Measurements from ENCODE around the gene C6orf47.

Gene C6orf47

DNA sequence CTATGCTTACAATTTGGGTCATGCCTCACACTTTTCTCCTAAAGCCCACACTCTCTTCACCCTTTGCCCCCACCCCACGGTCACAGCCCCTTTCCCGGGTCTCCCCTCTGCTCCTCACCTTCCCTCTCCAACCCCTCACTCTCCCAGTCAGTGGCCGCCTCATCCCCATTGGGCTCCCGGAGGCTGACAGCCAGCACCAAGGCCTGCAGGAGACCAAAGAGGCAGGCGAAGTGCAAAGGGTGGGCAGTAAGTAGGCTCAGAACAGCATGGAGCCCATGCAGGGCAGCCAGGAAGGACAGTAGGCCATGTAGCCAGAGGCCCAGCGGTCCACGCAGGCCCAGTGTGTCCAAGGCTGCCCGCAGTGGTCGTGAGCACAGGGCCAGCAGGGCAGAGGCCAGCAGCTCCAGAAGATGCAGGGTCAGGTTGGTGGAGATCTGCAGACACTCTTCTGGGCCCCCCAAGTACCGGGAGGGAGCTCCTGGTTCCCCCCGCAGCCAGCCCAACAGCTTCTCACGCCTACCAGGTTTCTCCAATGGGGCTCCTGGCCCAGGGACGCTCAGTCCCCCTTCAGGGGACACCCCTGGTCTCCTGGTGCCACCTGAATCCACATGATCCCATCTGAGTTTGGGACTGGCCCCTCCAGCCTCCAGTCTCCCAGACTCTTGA, 1.5 kb downstream of the C6orf47 start:
- no peak for DNase-seq

DNA sequence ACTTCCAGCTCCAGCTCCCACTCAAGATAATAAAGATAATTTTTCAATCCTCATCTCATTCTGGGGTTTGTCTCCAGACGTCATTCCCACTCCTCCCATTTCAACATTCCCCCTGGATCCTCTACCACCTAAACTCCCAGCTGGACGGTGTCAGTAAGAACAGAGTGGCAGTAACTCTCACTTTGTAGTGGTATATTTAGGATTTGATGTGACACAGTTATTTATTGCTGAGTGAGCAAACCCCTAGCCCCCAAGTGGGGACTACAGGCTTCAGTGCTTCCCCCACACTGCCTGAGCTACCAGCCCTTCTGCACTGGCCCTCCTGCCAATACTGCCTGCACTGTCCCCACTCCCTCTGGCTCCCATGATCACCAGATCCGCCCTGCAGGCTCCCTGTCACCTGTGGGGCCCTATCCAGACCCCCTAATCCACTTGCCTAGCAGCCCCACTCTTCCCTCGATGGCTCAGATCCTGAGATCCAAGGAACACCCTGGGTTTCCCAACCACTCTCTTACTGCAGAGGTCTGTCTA, 2.4 kb downstream of the C6orf47 start:
- no peak for DNase-seq

DNA sequence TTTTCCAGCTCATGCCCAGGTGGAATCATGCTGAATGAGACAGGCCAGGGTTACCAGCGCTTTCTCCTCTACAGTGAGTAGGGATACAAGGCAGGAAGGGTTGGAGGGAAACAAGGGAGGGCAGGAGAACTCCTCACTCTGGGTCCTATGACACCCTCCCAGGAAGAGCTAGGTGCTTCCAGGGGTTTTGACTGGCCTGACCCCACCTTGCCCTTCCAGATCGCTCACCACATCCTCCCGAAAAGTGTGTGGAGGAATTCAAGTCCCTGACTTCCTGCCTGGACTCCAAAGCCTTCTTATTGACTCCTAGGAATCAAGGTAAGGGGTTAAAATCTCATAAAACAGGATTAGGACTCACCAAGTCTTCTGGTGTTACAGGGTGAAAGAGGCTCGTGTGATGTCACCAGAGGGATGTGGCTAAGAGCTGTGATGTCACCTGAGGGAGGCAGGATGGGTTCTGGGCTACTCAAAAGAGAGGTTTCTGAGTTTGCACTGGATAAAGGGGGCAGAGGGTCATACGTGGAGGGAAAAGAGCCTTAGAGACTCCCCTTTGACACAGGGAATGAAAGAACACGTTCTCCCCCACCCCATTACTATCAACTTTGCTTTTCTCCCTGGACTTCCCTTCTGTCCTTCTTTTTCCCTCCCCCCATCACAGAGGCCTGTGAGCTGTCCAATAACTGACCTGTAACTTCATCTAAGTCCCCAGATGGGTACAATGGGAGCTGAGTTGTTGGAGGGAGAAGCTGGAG, 3.0 kb downstream of the C6orf47 start:
- no peak for DNase-seq

DNA sequence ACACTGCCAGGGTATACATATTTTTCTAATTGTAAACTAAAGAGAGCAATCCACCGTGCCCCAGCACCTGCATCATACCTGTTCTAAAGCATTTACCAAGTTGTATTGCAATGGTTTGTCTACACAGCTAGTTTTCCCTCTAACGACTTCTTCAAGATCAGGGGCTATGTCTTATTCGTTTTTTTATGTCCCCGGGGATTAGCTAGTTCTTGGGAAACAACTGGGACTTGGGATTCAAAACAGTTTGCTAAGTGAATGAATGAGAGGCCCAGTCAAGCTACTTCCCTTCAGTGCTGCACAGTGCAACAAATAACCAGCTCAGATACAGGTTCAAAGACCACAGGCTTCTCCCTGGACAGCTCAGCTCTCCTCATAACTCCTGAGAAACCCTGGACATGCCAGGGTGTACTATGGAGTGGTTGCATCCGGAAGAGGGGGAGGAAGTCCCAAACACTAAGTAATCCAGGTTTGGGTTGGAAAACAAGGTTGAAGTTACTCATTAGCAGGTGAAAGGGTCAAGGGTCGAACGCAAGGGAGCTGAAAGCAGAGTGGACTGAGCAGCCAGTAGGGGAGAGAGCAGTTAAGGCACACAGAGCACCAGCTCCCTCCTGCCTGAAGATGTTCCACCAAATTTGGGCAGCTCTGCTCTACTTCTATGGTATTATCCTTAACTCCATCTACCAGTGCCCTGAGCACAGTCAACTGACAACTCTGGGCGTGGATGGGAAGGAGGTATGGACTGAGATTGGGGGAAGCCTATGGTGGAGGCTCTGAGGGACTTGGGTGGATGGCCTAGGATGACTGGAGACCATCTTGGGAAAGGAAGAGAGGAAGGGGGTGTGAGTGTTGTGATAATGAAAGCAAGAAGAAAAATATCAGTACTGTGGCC, 5.0 kb downstream of the C6orf47 start, which contains the start of gene APOM:
APOM (plus strand) TSS at position 546 of the 889 bp plus-strand sequence; CDS start at position 619, 73 bp downstream.
- DNase-seq: no peak

DNA sequence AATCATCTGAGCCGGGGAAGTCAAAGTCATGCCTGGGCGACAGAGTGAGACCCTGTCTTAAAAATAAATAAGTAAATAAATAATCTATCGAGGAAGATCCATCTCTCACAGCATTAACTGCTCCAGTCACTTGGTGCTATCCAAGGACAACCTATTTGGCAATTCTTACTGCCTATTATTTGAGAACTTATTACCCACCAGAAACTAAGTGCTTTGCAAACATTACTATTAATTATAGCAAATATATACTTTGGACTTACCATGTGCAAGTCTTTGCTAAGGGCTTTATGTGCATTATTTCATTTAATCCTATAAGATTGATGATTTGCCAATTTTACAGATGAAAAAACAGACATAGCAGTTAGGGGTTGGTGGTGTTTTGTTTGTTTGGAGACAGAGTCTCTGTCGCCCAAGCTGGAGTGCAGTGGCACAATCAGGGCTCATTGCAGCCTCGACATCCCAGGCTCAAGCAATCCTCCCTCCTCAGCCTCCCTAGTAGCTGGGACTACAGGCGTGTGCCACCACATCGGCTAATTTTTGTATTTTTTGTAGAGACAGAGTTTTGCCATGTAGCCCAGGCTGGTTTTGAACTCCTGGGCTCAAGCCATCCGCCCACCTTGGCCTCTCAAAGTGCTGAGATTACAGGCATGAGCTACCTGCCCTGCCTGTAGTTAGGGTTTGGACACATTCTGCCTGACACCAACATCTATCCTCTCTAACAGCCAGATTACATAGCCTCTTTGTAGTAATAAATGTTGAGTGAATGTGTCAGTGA, 5.8 kb downstream of the C6orf47 start:
- no peak for DNase-seq

DNA sequence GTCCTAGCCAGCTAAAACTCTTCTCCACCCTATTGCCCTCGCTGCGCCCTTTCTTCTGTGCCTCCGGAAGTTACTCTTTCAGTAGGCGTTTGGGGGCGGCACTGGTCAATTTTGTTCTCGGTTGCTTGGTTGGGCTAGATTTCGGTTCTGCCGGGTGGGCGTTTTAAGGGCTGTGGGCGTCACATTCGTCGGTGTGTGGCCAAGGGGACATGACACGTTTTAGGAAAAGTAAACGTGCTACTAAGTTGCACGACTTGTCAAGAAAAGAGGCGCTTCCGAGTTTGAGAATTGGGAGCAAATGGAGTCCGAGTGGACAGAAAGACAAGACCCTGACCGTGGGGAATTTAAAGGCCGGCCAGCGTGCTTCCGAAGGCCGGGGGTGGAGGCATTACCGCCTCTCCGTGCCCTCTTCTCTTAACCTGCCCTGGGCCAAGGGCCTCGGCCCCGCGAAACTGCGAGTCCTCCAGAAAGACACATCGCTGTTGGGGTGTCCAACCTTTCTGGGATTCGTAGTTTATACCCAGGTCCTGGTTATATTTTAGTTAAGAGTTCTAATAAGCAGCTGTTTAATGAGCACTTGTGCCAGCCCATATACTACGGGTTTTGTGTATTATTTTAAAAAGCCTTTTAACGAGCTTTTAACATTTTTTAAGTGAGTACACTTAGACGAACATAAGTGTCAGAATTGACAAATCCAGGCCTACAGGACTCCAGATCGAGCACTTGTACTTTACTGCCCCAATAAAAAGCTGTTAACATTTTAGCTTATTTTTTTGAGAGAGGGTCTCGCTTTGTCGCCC, 7.5 kb downstream of the C6orf47 start:
- peak; percentile 97 for DNase-seq

DNA sequence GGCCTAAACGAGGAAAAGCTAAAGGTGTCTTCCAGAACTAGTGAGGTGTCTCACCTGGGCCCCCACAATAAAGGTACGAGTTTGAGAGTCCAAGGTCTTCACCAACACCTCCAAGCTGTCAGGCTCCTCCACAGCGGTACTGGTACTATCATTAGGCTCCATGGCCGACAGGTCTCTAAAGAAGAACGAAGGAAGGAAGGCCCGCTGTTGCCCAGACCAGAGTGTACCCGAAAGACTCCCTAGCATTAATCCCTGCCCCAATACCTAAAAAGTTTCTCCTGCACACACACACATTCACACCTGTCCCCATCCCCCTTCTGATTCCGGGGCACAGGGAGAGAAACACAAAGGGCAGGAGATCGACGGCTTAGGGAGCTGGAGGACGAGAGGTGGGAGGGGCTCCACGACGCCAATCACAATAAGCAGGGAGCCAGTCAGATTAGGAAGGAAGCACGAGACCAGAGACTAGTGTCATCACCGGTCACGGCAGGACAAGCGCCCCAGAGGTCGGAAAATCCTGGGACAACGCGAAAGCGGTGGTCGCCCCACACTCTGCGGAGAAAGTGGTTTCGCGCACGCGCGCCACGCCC, 8.9 kb downstream of the C6orf47 start:
- DNase-seq: peak; percentile 71 to 83

DNA sequence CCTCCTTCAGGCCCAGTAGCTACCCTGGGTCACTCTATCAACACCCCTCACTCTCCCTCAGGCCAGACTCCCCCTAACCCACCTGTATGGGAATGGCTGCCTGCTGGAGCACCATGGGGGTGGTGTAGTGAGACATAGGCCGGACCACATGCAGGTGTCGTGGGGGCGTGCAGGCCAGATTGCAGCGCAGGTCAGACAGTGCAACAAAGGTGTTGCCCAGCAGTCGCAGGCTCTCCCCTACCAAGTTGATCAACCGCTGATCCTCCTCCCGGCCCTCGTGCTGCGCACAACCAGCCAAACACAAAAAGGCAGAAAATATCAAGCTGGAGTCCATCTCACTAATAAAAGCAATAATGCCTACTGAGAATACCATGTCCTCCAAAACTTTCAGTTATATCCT, 15.3 kb downstream of the C6orf47 start:
- DNase-seq: no peak

DNA sequence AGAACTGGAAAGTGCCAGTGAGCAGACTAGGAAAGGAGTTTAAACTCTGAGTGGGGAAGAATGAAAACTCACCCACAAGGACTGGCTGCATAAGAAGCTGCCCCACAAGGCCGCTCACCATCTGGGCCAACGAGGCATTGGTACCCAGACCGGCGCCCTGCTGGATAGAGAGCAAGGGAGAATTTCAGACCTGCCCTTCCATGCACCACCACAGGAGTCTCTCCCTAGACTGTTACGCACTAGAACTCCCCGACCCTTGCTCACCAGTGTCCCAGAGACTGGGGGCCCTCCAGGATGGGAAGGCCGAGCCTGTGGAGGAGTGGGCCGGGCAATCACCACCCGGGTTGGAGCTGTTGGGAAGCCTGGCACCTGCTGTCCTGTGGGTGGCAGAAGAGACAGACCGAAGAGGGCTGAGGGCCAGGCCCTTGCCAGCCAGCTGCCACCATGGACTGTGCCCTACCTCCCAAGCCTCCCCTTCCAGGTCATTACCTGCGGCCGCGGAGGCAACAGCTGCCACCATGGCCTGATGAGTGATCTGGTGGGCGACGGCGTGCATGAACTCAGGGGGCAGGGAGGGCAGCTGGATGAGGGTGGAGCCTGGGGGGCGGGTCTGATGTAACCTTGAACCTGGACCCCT, 16.6 kb downstream of the C6orf47 start:
- DNase-seq: no peak

DNA sequence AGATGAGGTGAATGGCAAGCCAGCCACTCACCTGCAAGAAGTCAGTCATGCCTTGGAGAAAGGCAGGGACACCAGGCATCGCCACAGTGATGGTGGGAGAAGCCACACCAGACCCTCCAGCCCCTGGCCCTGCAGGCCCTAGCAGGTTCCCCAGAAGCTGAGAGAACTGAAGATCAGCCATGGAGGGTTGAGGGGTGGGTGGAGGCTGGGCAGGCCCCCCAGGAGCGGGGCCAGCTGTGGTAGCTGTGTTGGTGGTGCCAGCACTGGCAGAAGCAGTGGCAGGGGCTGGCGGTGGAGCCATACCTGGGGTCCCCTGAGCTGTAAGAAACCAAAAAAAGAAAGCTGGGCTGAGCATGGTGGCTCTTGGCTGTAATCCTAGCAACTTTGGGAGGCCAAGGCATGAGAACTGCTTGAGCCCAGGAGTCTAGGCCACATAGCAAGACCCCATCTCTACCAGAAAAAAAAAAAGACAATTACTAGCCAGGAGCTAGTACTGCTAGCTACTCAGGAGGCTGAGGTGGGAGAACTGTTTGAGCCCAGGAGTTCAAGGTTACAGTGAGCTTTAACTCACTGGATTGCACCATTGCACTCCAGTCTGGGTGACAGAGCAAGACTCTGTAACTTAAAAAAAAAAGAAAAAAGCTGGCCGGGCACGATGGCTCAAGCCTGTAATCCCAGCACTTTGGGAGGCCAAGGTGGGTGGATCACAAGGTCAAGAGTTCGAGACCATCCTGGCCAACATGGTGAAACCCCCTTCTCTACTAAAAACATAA, 17.6 kb downstream of the C6orf47 start:
- no peak for DNase-seq

DNA sequence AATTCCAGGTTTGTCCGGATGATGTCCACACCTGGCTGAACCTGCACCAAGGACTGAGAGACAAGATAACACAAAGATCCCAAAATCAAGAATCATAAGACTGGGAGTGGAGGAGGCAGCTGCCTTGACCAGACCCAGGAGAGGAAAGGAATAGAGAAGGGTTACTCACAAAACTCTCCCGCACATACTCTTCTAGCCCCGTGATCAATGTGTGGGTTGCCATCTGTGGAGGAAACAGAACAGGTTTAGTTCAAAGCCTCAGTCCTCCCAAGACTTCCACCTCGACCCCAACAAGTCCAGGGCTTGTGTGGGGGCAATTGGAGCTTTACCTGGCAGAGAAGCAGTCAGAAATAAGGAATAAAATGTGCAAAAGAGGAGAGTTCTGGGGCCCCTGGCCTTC, 19.2 kb downstream of the C6orf47 start:
- DNase-seq: no peak

DNA sequence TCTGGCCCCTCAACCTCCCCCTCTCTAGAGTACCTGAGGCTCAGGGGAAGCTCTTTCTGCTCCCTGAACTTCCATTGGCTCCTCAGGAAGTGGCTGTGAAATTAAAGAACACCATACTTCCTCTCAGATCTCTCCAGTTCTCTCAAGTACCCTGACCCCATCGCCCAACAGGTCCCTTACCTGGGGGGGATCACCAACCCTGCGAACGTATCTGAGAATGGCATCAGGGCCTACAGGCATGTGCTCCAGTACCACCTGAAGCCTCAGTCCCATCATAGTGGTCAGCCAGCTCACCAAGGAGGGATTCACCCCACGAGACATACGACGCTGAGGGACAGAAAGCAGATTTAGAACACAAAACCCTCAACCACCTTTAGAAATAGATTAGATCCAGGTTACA, 20.0 kb downstream of the C6orf47 start:
- no peak for DNase-seq

DNA sequence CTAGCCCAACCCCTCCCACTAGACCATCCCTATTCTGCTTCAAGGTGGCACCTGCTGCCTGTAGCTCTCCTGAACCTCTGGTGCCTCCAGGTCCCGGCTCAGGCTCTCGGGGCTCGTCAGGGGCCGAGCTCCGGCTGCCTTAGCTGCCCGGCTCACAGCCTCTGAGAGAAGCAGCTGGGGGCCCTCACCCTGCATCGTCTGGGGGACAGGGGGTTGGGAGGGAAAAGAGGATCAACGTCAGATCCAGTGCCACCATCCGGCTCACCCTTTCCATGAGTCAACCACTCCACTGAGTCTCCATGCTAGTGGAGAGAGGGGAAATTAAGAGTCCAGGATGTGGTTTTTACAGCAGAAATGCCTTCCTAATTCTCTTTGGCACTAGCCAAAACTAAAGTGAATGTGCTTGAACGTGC, 21.1 kb downstream of the C6orf47 start:
- DNase-seq: peak in 1 of 2 experiments; percentile 30

DNA sequence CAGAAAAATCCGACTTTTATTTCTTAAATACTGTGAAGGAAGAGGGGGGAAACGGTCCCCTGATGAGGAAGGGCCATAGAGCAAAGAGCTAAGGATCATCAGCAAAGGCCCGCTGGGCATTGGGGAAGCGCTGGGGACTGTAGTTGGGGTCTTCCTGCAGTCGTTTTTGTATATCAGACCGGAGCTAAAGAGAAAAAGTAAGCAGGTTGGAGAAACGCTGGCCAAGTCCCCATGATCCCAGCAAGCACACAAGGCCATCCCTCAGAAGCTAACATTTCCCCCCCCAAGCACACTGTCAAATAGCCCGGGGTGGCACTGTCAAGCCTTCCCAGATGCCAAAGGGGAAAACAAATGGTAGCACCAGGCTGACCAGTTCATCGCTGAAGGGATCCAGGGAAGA, 21.5 kb downstream of the C6orf47 start:
- no peak for DNase-seq

DNA sequence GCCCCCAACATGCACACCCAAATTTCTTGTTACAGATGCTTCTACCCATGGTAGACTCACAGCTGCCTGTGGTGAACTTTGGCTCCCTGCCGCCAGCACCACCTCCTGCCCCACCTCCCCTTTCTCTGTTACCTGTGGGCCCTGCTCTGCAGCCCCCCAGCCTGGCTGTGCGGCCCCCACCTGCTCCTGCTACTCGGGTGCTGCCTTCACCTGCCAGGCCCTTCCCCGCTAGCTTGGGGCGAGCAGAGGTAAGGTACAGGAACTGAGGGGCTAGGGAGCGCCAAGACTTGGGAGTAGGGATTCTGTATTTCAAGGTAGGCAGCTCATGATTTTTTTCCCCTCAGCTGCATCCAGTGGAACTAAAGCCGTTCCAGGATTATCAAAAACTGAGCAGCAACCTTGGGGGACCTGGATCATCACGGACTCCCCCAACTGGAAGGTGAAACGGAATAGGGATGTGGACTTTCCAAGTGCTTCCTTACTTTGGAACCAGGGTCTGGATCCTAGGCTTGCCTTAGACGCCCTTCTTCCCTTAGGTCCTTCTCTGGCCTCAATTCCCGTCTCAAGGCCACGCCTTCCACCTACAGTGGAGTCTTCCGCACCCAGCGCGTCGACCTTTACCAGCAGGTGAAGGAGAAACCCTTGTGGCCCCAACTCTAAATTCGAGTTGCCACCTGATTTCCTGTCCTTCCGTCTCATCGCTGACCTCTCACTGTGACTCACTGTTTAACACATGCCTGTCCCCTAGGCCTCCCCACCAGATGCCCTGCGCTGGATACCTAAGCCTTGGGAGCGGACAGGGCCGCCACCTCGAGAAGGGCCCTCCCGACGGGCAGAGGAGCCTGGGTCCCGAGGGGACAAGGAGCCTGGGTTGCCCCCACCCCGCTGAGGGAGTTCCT, 23.6 kb downstream of the C6orf47 start:
- no peak for DNase-seq

DNA sequence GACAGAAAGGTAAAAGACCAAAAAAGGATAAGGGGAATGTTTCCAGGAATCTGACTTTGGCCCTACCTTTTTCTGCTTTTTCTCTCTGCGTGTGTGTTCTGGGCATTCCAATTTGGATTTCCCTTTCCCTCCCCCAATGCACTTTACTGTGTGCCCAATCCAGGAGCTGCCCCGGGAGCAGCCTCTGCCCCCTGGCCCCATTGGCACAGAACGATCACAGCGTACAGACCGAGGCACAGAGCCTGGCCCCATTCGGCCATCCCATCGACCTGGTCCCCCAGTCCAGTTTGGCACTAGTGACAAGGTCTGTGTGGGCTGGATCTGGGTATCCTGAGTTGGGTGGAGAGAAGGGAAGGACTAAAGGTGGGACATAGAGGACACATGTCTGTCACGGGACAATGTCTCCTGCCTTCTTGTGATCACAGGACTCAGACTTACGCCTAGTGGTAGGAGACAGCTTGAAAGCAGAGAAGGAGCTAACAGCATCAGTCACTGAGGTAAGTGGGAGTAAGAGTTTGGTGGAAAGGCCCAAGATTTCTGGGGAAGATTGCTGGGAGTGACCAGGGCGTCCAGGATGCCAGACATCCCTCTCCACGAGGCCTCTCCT, 25.5 kb downstream of the C6orf47 start:
- DNase-seq: no peak

DNA sequence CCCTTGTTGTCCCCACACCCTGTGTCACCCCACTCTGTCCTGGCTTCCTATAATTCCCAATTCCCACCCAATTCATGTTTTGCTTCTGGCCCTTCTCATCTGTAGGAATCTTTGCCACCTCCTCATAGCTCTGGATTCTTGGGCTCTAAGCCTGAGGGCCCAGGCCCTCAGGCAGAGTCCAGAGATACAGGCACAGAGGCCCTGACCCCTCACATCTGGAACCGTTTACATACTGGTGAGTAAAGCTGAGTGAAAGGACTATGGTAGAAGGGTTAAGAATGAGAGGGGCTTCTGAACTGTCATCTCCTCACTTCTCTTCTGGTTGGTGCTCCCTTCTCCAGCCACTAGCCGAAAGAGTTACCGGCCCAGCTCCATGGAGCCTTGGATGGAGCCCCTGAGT, 26.4 kb downstream of the C6orf47 start:
- DNase-seq: no peak

DNA sequence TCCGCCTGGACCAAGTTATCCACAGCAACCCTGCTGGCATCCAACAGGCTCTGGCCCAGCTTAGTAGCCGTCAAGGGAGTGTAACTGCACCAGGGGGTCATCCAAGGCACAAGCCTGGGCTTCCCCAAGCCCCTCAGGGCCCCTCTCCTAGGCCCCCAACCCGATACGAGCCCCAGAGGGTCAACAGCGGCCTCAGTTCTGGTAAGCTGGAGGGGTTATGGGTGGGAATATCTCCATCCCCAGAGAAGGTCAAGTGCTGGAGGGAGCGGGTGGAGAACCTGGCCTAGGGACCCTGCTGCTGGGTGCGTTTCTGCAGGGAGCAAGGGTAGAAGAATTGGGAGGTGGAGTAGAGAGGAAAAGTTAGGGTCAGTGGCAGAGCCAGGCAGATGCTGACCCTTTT, 27.1 kb downstream of the C6orf47 start:
- no peak for DNase-seq

Data from Kasumi-1 (cell line).